GM11168 (cell line): ENCODE measurements around the gene UGT1A5.

ENCODE experiments used
- in situ Hi-C: fragments of 300-500 bp; cut with MboI; formaldehyde crosslinking; loops from one replicate; pipeline ENCODE4 v1.12.0; 2022; ENCODE audit warnings: low sequenced_read_pairs; ENCODE audit not compliant: unreplicated experiment

UGT1A5 gene

GRCh38 chr2:233712611-233713261, at the start of gene UGT1A5:
Gene UGT1A5, plus strand, starts transcription at chr2:233712907. Its CDS starts 85 bp downstream, at chr2:233712992.
- in situ Hi-C loops = loop anchor here (10.0 kb wide), 1 partner anchor 228 kb away; no protein-coding TSS in a partner anchor

- in situ Hi-C loops = no loop called here
Measured at GRCh38 chr2:233663911-233664310, 48.8 kb upstream of the UGT1A5 start.

GRCh38 chr2:233668605-233669260, 44.0 kb upstream of the UGT1A5 start:
- in situ Hi-C loops = no loop called here

GRCh38 chr2:233671290-233672161, 41.2 kb upstream of the UGT1A5 start, which contains the start of gene UGT1A9:
Gene UGT1A9, plus strand, starts transcription at chr2:233671898. Its CDS starts 37 bp downstream, at chr2:233671935.
- in situ Hi-C loops = no loop called here

GRCh38 chr2:233672886-233673285, 39.8 kb upstream of the UGT1A5 start:
- in situ Hi-C loops = no loop called here

- in situ Hi-C loops = no loop called here
Measured at GRCh38 chr2:233673896-233674295, 38.8 kb upstream of the UGT1A5 start.

- in situ Hi-C loops = no loop called here
Measured at GRCh38 chr2:233674314-233674713, 38.4 kb upstream of the UGT1A5 start.

- in situ Hi-C loops = no loop called here
Measured at GRCh38 chr2:233674995-233675394, 37.7 kb upstream of the UGT1A5 start.

GRCh38 chr2:233676046-233676445, 36.7 kb upstream of the UGT1A5 start:
- in situ Hi-C loops = no loop called here

GRCh38 chr2:233679196-233679595, 33.5 kb upstream of the UGT1A5 start:
- in situ Hi-C loops = no loop called here

GRCh38 chr2:233680361-233681045, 32.2 kb upstream of the UGT1A5 start:
- in situ Hi-C loops = no loop called here

GRCh38 chr2:233681521-233682099, 31.1 kb upstream of the UGT1A5 start, which contains the start of gene UGT1A7:
Gene UGT1A7, plus strand, starts transcription at chr2:233681901. Its CDS starts 37 bp downstream, at chr2:233681938.
- in situ Hi-C loops = no loop called here

- in situ Hi-C loops = no loop called here
Measured at GRCh38 chr2:233684640-233685039, 28.1 kb upstream of the UGT1A5 start.

GRCh38 chr2:233686928-233687327, 25.8 kb upstream of the UGT1A5 start:
- in situ Hi-C loops = no loop called here

- in situ Hi-C loops = no loop called here
Measured at GRCh38 chr2:233688341-233688740, 24.4 kb upstream of the UGT1A5 start.

GRCh38 chr2:233689031-233689430, 23.7 kb upstream of the UGT1A5 start:
- in situ Hi-C loops = no loop called here

- in situ Hi-C loops = no loop called here
Measured at GRCh38 chr2:233689501-233689900, 23.2 kb upstream of the UGT1A5 start.

- in situ Hi-C loops = no loop called here
Measured at GRCh38 chr2:233690444-233690843, 22.3 kb upstream of the UGT1A5 start.

GRCh38 chr2:233691443-233692433, 21.0 kb upstream of the UGT1A5 start:
- in situ Hi-C loops = no loop called here
